ENCODE measurements around the gene AFDN. TPM values are rescaled to one million over a fixed set of nuclear protein-coding genes. Genes with fewer than 3 reads are reported as not detected.

AFDN gene
- total and polyA plus RNA-seq, 10 of the 15 experiments (the other 5 are each of a cell fraction or from before 2014, with no cell fraction given), result 5.7 to 68.2 (median 45.1) TPM

DNA sequence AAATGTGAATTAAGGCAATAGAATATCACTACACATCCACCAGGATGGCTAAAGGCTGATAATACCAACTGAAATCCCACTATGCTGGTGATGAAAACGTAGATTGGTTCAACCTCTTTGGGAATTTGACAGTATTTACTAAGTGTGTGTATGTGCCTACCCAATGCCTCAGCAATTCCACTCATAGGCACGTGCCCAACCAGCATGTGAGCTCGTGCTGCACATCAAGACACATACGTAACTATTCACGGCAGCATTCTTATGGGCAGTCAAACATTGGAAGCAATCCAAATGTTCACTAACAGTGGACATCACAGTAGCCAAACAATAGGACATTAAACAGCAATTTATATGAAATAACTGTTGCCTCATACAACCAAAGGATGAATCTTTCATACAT lies 15.7 kb upstream of the AFDN start:
- intact Hi-C loops (cut with micrococcal nuclease; ENCODE audit: unreplicated experiment) (no loop called here), in situ Hi-C loops (cut with MboI) (no loop called here)
- ATAC-seq (no peak), DNase-seq (ENCODE audit: low read depth, low spot score) (no peak), FAIRE-seq (no peak)
- no peaks in the 10 kb centered on the region for H3K36me3 ChIP-seq (ENCODE audit: control insufficient read depth in 2 of 2, insufficient read depth in 2 of 2, low read length in 1 of 2)
- WGBS (ENCODE audit: insufficient coverage, insufficient replicate concordance, low lambda C conversion rate, missing lambda C conversion rate), result 52% methylated on average over 5 of the region's 5 CpGs
- RAD21 ChIA-PET (ENCODE audit: unreplicated experiment), result no interaction called here
- no peaks in the 10 kb centered on the region; the same call in 1 of the 2 replicates for H4K20me1 ChIP-seq (ENCODE audit: control insufficient read depth, insufficient read depth)
- POLR2A ChIA-PET, result no interaction called here
- H3K4me1 ChIP-seq (ENCODE audit: control insufficient read depth, insufficient read depth, low read length), result no peaks in the 10 kb centered on the region
- H3K4me3 ChIP-seq, result no peak overlapping the region
- no peaks in the 10 kb centered on the region for H3K9me3 ChIP-seq (replicated peaks; ENCODE audit: control insufficient read depth, insufficient read depth, low read length)
- CTCF ChIA-PET, result no interaction called here
- no peak overlapping the region for H3K4me2 ChIP-seq (ENCODE audit: control insufficient read depth, insufficient read depth)
- no TSS peak for BruUV-seq (replicated peaks)
- H3K27me3 ChIP-seq (replicated peaks in 1 of 2; ENCODE audit: control insufficient read depth in 2 of 2, insufficient read depth in 2 of 2, low read length in 1 of 2), result no peaks in the 10 kb centered on the region
- SMC1A ChIA-PET (ENCODE audit: uncharacterized antibody, unreplicated experiment), result interaction anchor here (0.5 kb wide), 1 partner anchor 1770 kb away, joined by 4 read pairs; no protein-coding TSS in a partner anchor
- no peaks in the 10 kb centered on the region for H3K79me2 ChIP-seq (ENCODE audit: control insufficient read depth, insufficient read depth, low read length)
- no peak overlapping the region for H3K27ac ChIP-seq (ENCODE audit: control insufficient read depth, insufficient read depth)
- no peak overlapping the region for H2AFZ ChIP-seq (ENCODE audit: control insufficient read depth, low read depth, low read length)
- no peak for TF ChIP-seq ZNF24 (IDR thresholded peaks at IDR 0.05)
- TF ChIP-seq, protein P1, sequence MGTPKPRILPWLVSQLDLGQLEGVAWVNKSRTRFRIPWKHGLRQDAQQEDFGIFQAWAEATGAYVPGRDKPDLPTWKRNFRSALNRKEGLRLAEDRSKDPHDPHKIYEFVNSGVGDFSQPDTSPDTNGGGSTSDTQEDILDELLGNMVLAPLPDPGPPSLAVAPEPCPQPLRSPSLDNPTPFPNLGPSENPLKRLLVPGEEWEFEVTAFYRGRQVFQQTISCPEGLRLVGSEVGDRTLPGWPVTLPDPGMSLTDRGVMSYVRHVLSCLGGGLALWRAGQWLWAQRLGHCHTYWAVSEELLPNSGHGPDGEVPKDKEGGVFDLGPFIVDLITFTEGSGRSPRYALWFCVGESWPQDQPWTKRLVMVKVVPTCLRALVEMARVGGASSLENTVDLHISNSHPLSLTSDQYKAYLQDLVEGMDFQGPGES (IDR thresholded peaks at IDR 0.05), result no peak
- no peak overlapping the region for H3K9ac ChIP-seq (ENCODE audit: control insufficient read depth, insufficient read depth, low read length)

DNA sequence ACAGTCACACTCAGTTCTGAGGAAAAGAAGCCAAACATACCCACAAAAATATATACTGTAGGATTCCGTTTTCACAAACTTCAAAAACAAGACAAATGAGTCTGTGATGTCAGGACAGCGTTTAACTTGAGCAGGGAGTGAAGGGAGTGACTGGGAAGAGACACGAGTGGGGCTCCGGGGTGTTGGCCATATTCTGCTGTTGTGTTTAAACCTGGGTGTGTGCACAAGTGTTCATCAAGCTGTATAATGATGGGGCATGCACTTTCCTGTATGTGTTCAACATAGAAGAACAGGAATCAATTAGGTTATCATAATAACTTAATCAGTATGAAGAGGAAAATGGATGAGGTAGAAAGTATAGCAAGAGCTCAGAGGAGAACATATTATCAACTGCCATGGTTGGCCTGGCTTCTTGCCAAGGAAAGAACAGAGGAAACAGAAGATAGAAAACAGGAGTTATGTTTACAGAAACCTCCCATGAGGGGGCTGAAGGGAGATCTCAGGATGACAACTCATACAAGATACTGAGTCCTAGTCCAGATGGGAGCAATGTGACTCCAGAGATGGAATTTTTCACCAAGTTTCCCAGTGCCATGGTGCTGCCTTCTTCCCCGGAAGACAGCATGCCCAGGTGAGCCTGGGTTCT lies 15.1 kb upstream of the AFDN start:
- H4K20me1 ChIP-seq (ENCODE audit: control insufficient read depth, insufficient read depth), result no peaks in the 10 kb centered on the region
- ChIA-PET POLR2A (no interaction called here), CTCF (no interaction called here), RAD21 (ENCODE audit: unreplicated experiment) (no interaction called here), SMC1A (ENCODE audit: uncharacterized antibody, unreplicated experiment) (no interaction called here)
- no peak overlapping the region for H3K9ac ChIP-seq (ENCODE audit: control insufficient read depth, insufficient read depth, low read length)
- ATAC-seq (no peak), FAIRE-seq (no peak), DNase-seq (ENCODE audit: low read depth, low spot score) (no peak)
- in situ Hi-C loops (cut with MboI), result no loop called here
- WGBS (ENCODE audit: insufficient coverage, insufficient replicate concordance, low lambda C conversion rate, missing lambda C conversion rate), result 41% methylated on average over 5 of the region's 5 CpGs
- BruUV-seq (replicated peaks), result no TSS peak
- no peaks in the 10 kb centered on the region for H3K9me3 ChIP-seq (replicated peaks; ENCODE audit: control insufficient read depth, insufficient read depth, low read length)
- no peaks in the 10 kb centered on the region for H3K36me3 ChIP-seq (ENCODE audit: control insufficient read depth in 2 of 2, insufficient read depth in 2 of 2, low read length in 1 of 2)
- H3K4me3 ChIP-seq, result no peak overlapping the region
- intact Hi-C loops (cut with micrococcal nuclease; ENCODE audit: unreplicated experiment), result no loop called here
- no peak overlapping the region for H3K27ac ChIP-seq (ENCODE audit: control insufficient read depth, insufficient read depth)
- no peak overlapping the region for H3K4me2 ChIP-seq (ENCODE audit: control insufficient read depth, insufficient read depth)
- TF ChIP-seq ZZZ3 (IDR thresholded peaks at IDR 0.05; ENCODE audit: control insufficient read depth, insufficient read length, low read depth) (no peak), SREBF1 (IDR thresholded peaks at IDR 0.05; ENCODE audit: low read length) (no peak), SIX5 (IDR thresholded peaks at IDR 0.05; ENCODE audit: low read depth, low read length, severe bottlenecking) (no peak), RBBP5 (conservative IDR thresholded peaks at IDR 0.05) (no peak), ESRRA (IDR thresholded peaks at IDR 0.05; ENCODE audit: low read length) (no peak), HDAC6 (IDR thresholded peaks at IDR 0.05; ENCODE audit: unreplicated experiment) (no peak), ASH2L (IDR thresholded peaks at IDR 0.05; ENCODE audit: borderline replicate concordance, low read depth) (no peak), GATAD2B (conservative IDR thresholded peaks at IDR 0.05; ENCODE audit: low read depth) (no peak), EGR1 (IDR thresholded peaks at IDR 0.05; ENCODE audit: borderline replicate concordance in 1 of 2, low read depth in 2 of 2, low read length in 2 of 2) (no peak), IRF4 (IDR thresholded peaks at IDR 0.05; ENCODE audit: low read depth, low read length) (no peak), CHD2 (IDR thresholded peaks at IDR 0.05; ENCODE audit: borderline replicate concordance, low read depth, low read length) (no peak), WRNIP1 (IDR thresholded peaks at IDR 0.05; ENCODE audit: borderline replicate concordance, low read depth, low read length) (no peak), PML (IDR thresholded peaks at IDR 0.05; ENCODE audit: low read length) (no peak), SRF (IDR thresholded peaks at IDR 0.05; ENCODE audit: low read depth in 2 of 2, low read length in 2 of 2) (no peak), PAX8 (IDR thresholded peaks at IDR 0.05) (no peak)
- TF ChIP-seq, protein P2, sequence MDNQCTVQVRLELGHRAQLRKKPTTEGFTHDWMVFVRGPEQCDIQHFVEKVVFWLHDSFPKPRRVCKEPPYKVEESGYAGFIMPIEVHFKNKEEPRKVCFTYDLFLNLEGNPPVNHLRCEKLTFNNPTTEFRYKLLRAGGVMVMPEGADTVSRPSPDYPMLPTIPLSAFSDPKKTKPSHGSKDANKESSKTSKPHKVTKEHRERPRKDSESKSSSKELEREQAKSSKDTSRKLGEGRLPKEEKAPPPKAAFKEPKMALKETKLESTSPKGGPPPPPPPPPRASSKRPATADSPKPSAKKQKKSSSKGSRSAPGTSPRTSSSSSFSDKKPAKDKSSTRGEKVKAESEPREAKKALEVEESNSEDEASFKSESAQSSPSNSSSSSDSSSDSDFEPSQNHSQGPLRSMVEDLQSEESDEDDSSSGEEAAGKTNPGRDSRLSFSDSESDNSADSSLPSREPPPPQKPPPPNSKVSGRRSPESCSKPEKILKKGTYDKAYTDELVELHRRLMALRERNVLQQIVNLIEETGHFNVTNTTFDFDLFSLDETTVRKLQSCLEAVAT (IDR thresholded peaks at IDR 0.05), result no peak
- H3K4me1 ChIP-seq (ENCODE audit: control insufficient read depth, insufficient read depth, low read length), result no peaks in the 10 kb centered on the region
- no peaks in the 10 kb centered on the region for H3K27me3 ChIP-seq (replicated peaks in 1 of 2; ENCODE audit: control insufficient read depth in 2 of 2, insufficient read depth in 2 of 2, low read length in 1 of 2)
- no peaks in the 10 kb centered on the region for H3K79me2 ChIP-seq (ENCODE audit: control insufficient read depth, insufficient read depth, low read length)
- no peak overlapping the region for H2AFZ ChIP-seq (ENCODE audit: control insufficient read depth, low read depth, low read length)

Data from GM12878 (cell line).